Measurements from ENCODE around the gene HKDC1.

Gene HKDC1

DNA sequence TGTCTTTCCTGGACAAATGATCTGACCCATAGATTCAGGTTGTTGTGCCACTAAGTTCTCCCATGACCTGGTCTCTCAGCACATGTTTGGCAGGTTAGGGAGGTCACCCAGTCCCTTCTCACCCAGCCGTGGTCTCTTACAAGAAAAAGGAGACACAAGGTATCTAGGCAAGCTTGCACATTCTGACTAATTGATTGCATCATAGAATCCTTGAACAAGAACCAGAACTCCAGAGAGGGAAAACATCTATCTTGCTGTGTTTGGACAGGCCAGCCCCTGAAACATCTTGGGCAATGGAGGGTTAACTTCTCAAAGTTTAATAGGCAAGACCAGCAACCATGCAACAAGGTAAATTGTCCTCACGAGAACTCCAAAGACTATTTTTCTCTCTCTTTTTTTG lies 49.6 kb downstream of the HKDC1 start:
- no peak for TF ChIP-seq CTCF (IDR thresholded peaks at IDR 0.05; ENCODE audit: control insufficient read depth, insufficient read depth, low read depth, low read length, missing control alignments)
- no peak for DNase-seq (ENCODE audit: low read depth)
- H3K4me3 ChIP-seq (ENCODE audit: control insufficient read depth, low read depth, low read length): no peak overlapping the region

DNA sequence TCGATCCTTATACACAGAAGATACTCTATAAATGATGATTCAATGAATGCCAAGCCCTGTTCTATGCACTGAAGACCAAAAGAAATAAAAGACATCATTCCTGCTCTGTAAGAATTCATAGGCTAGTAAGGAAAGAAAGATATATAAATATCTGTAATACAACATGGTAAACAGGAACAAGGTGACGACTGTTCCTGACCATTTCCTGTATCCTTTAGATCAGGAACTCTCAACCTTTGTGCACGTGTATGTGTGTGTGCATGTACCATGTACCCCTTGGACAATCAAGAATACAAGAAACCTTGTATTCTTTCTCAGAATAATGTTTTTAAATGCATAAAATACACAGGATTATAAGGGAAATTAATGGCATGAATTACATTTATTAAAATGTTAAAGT lies 50.9 kb downstream of the HKDC1 start:
- TF ChIP-seq CTCF (IDR thresholded peaks at IDR 0.05; ENCODE audit: control insufficient read depth, insufficient read depth, low read depth, low read length, missing control alignments): no peak

GRCh38 chr10:69272624-69273023 lies 52.5 kb downstream of the HKDC1 start:
- no peak overlapping the region for H3K4me3 ChIP-seq (ENCODE audit: control insufficient read depth, low read depth, low read length)
- no peak for DNase-seq (ENCODE audit: low read depth)
- TF ChIP-seq CTCF (IDR thresholded peaks at IDR 0.05; ENCODE audit: control insufficient read depth, insufficient read depth, low read depth, low read length, missing control alignments): no peak

More for the DNA sequence above, 50.9 kb downstream of the HKDC1 start:
- no peak overlapping the region for H3K4me3 ChIP-seq (ENCODE audit: control insufficient read depth, low read depth, low read length)
- no peak for DNase-seq (ENCODE audit: low read depth)

- no peak for DNase-seq (ENCODE audit: low read depth)
- H3K4me3 ChIP-seq (ENCODE audit: control insufficient read depth, low read depth, low read length): no peak overlapping the region
- no peak for TF ChIP-seq CTCF (IDR thresholded peaks at IDR 0.05; ENCODE audit: control insufficient read depth, insufficient read depth, low read depth, low read length, missing control alignments)
These were observed 55.3 kb downstream of the HKDC1 start for GRCh38 chr10:69275444-69275843.

GRCh38 chr10:69276503-69276902 lies 56.4 kb downstream of the HKDC1 start:
- DNase-seq (ENCODE audit: low read depth): no peak
- no peak for TF ChIP-seq CTCF (IDR thresholded peaks at IDR 0.05; ENCODE audit: control insufficient read depth, insufficient read depth, low read depth, low read length, missing control alignments)
- no peak overlapping the region for H3K4me3 ChIP-seq (ENCODE audit: control insufficient read depth, low read depth, low read length)

DNA sequence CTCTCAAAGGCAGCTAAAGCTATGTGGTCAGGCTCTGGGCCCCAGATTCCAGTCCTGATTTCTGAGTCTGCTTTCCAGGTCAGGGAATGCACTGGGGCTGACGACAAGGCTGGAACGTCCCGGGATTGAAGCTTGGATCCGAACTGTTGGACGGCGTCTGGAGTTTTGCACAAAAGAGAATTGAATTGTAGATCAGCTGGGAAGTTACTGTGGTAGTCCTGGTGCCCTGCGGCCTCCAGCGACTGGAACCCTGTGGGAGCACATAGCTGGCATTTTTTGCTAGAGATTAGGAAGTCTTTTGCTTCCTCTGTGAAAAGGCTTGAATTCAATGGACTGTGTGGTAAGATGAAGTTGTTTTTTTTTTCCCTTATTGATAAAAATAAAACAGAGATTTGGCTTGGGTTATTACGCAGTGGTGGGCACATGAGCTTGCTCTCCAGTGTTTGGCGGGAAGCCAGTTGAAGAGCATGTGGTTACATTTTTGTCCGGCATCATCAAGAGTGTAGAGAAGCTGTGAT lies 58.4 kb downstream of the HKDC1 start, which contains the start of gene HK1:
HK1 (plus strand) TSS at position 51 of the 518 bp plus-strand sequence.
- H3K4me3 ChIP-seq (ENCODE audit: control insufficient read depth, low read depth, low read length): no peak within 1 kb of the TSS
- TF ChIP-seq CTCF (IDR thresholded peaks at IDR 0.05; ENCODE audit: control insufficient read depth, insufficient read depth, low read depth, low read length, missing control alignments): no peak
- DNase-seq (ENCODE audit: low read depth): no peak

DNA sequence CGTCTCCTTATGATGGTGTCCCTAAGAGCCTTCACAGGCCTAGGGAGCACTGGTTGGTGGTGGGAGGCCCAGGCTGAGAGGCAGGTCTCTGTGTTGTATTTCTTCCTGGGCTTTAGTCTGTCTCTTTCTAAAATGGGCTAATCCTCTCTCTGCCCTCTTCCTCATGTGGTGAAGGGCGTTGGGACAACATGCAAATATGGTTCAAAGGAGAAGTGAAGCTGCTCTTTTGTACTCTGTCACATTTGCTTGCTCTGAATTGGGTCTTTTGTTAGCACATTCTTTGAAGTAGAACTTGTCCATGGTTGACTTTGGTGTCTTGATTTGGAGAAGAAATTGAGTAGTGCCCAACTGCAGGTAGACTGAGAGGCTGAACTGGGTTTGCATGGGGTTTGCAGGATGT lies 59.0 kb downstream of the HKDC1 start:
- DNase-seq (ENCODE audit: low read depth): no peak
- TF ChIP-seq CTCF (IDR thresholded peaks at IDR 0.05; ENCODE audit: control insufficient read depth, insufficient read depth, low read depth, low read length, missing control alignments): no peak

More for the DNA sequence above, 59.0 kb downstream of the HKDC1 start:
- H3K4me3 ChIP-seq (ENCODE audit: control insufficient read depth, low read depth, low read length): no peak overlapping the region
